HepG2 (cell line): ENCODE measurements around the gene MEG3. TPM values are rescaled to one million over a fixed set of nuclear protein-coding genes. Genes with fewer than 3 reads are reported as not detected.

Source experiments
- AGO2 ChIP-seq: fragments of 200-400 bp; formaldehyde crosslinking; optimal IDR thresholded peaks from 2 replicates; pipeline ENCODE3; 2017; ENCODE audit warnings: mild to moderate bottlenecking, low read depth, low read length, moderate library complexity
- ARHGAP35 ChIP-seq: sonication (generic); formaldehyde crosslinking; IDR thresholded peaks from 2 replicates; pipeline ENCODE4 v1.9.0; 2022; ENCODE audit warnings: mild to moderate bottlenecking, inconsistent platforms, moderate library complexity, missing genetic modification reagents, borderline replicate concordance
- BHLHE40 ChIP-seq: IDR thresholded peaks from 2 replicates; pipeline ENCODE4 v1.6.1; 2011; ENCODE audit warnings: low read length, improper control_type of control experiment
- CAMTA2 ChIP-seq: sonication (generic); formaldehyde crosslinking; IDR thresholded peaks from 2 replicates; pipeline ENCODE4 v1.4.0; 2020; ENCODE audit warnings: mild to moderate bottlenecking, missing genetic modification reagents, borderline replicate concordance
- CEBPB ChIP-seq: IDR thresholded peaks from 2 replicates; pipeline ENCODE4 v1.6.1; 2011; ENCODE audit warnings: low read depth, low read length, improper control_type of control experiment, borderline replicate concordance
- CREBL2 ChIP-seq: sonication (generic); formaldehyde crosslinking; IDR thresholded peaks from 2 replicates; pipeline ENCODE4 v1.8.1; 2023; ENCODE audit warnings: missing genetic modification reagents, mild to moderate bottlenecking, borderline replicate concordance
- DZIP1 ChIP-seq: sonication (generic); formaldehyde crosslinking; IDR thresholded peaks from 2 replicates; pipeline ENCODE4 v1.5.0; 2020; ENCODE audit warnings: mild to moderate bottlenecking, missing genetic modification reagents
- HDAC1 ChIP-seq: sonication (generic); formaldehyde crosslinking; IDR thresholded peaks from 2 replicates; pipeline ENCODE4 v1.5.1; 2020; ENCODE audit warnings: mild to moderate bottlenecking, missing genetic modification reagents
- HNRNPLL ChIP-seq: fragments of 200-400 bp; formaldehyde crosslinking; IDR thresholded peaks from 2 replicates; pipeline ENCODE4 v1.6.1; 2017; ENCODE audit warnings: mild to moderate bottlenecking, low read depth, low read length; ENCODE audit not compliant: poor library complexity, severe bottlenecking
- MLXIP ChIP-seq: sonication (generic); formaldehyde crosslinking; IDR thresholded peaks from 2 replicates; pipeline ENCODE4 v1.9.0; 2021; ENCODE audit warnings: missing genetic modification reagents, borderline replicate concordance
- MYNN ChIP-seq: sonication (generic); formaldehyde crosslinking; IDR thresholded peaks from 2 replicates; pipeline ENCODE4 v1.4.0; 2020; ENCODE audit warnings: mild to moderate bottlenecking, low read depth, missing genetic modification reagents
- MYPOP ChIP-seq: sonication (generic); formaldehyde crosslinking; IDR thresholded peaks from 2 replicates; pipeline ENCODE4 v1.8.1; 2023; ENCODE audit warnings: mild to moderate bottlenecking, moderate library complexity, missing genetic modification reagents
- PBX3 ChIP-seq: sonication (generic); formaldehyde crosslinking; IDR thresholded peaks from 2 replicates; pipeline ENCODE4 v1.8.1; 2023; ENCODE audit warnings: missing genetic modification reagents, inconsistent platforms, borderline replicate concordance
- REL ChIP-seq: sonication (generic); formaldehyde crosslinking; conservative IDR thresholded peaks from 2 replicates; pipeline ENCODE4 v1.8.0; 2022; ENCODE audit warnings: mild to moderate bottlenecking, missing genetic modification reagents, moderate library complexity
- SIX1 ChIP-seq: sonication (generic); formaldehyde crosslinking; IDR thresholded peaks from 2 replicates; pipeline ENCODE4 v1.4.0; 2020; ENCODE audit warnings: missing genetic modification reagents, borderline replicate concordance
- SP4 ChIP-seq: sonication (generic); formaldehyde crosslinking; IDR thresholded peaks from 2 replicates; pipeline ENCODE4 v1.8.1; 2023; ENCODE audit warnings: mild to moderate bottlenecking, missing genetic modification reagents
- YY1 ChIP-seq: IDR thresholded peaks from 2 replicates; pipeline ENCODE4 v1.6.1; 2011; ENCODE audit warnings: low read length, low read depth, moderate library complexity, mild to moderate bottlenecking; ENCODE audit not compliant: insufficient read depth, insufficient replicate concordance
- ZFP1 ChIP-seq: IDR thresholded peaks from 2 replicates; pipeline ENCODE4 v1.6.1; 2016
- ZNF260 ChIP-seq: sonication (generic); formaldehyde crosslinking; IDR thresholded peaks from 2 replicates; pipeline ENCODE4 v1.4.0; 2020; ENCODE audit warnings: missing genetic modification reagents, low read depth, mild to moderate bottlenecking, borderline replicate concordance
- ZNF431 ChIP-seq: sonication (generic); formaldehyde crosslinking; IDR thresholded peaks from 2 replicates; pipeline ENCODE4 v1.9.0; 2022; ENCODE audit warnings: missing genetic modification reagents, low read depth, mild to moderate bottlenecking, borderline replicate concordance
- polyA plus RNA-seq, 8 experiments: library from polyadenylated mRNA; depleted of rRNA in 3 of 8; stranded (reverse) in 7 of 8; unstranded in 1 of 8; fragments of >200 nt; fragmentation: Illumina TruSeq in 4 of 8; extraction: Trizol in 4 of 8; gene quantifications; 2 replicates each; pipeline versions ENCODE4 v1.2.1 to v1.2.3, GENCODE V29; 2011 to 2016; ENCODE audit warnings: low read depth in 4 of 8, missing spikeins in 1 of 8, mixed read lengths in 1 of 8; ENCODE audit not compliant: insufficient read depth in 1 of 8
- total RNA-seq, 5 experiments: library from RNA; depleted of rRNA; stranded (reverse); fragments of >200 nt; fragmentation: Illumina TruSeq; extraction: Trizol; gene quantifications; 2 replicates each; pipeline ENCODE4 v1.2.3, GENCODE V29; 2016; ENCODE audit warnings: low read depth in 1 of 5

The MEG3 gene
- total and polyA plus RNA-seq, 2 of the 13 experiments (the other 11 are each of a cell fraction or from before 2014, with no cell fraction given): 0.17 TPM; not detected in 1

- TF ChIP-seq SIX1 (CRISPR knock-in tag) (0 out of 2 replicates have a peak, but pooled peaks have one; percentile 12), ZNF431 (CRISPR knock-in tag) (no peak), REL (CRISPR knock-in tag) (no peak), CEBPB (peak; percentile 43; the same call in 1 of the 2 replicates), MYNN (no peak), MLXIP (CRISPR knock-in tag) (no peak), MYPOP (CRISPR knock-in tag) (no peak), PBX3 (CRISPR knock-in tag) (no peak), HNRNPLL (no peak), YY1 (peak; percentile 35), ARHGAP35 (CRISPR knock-in tag) (no peak; the same call in 1 of the 2 replicates), SP4 (CRISPR knock-in tag) (no peak), ZNF260 (CRISPR knock-in tag) (no peak), ZFP1 (CRISPR knock-in tag) (peak; percentile 39; the same call in 1 of the 2 replicates), BHLHE40 (no peak), HDAC1 (CRISPR knock-in tag) (no peak; the same call in none of the 2 replicates), DZIP1 (CRISPR knock-in tag) (no peak), CREBL2 (CRISPR knock-in tag) (no peak), AGO2 (no peak), CAMTA2 (CRISPR knock-in tag) (no peak)
Observed at GRCh38 chr14:100816286-100816949, 9.5 kb upstream of the MEG3 start (continued).
